ENCODE results near the gene BICD2. TPM values are rescaled to one million over a fixed set of nuclear protein-coding genes. Genes with fewer than 3 reads are reported as not detected.
A peak's percentile ranks its signal among the peaks of the same experiment; 100 is the strongest.

BICD2 gene
- total RNA-seq, 2 donors from 2014 or later = 22.2 to 48.3 TPM

DNA sequence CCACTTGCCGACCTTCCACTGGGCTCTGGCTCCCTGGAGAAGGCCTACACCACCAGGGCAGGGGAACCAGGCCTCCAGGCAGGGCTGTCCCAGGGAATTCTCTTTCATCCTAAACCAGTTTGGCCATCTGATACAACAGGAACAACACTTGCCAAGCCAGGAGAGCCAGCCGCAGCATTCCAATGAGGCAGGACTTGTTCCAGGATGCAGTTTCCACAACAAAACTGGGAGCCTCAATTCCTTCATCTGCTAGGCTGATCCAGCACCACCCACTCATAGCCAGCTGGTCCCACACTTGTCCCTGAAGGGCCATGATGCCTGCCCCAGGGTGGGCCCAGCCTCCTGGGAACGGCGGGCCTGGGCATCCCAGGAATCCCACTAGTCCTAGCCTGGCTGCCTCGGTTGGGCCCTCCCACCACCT, 26.0 kb downstream of the BICD2 start:
- no peak overlapping the region for H3K4me3 ChIP-seq
- TF ChIP-seq, protein P1, sequence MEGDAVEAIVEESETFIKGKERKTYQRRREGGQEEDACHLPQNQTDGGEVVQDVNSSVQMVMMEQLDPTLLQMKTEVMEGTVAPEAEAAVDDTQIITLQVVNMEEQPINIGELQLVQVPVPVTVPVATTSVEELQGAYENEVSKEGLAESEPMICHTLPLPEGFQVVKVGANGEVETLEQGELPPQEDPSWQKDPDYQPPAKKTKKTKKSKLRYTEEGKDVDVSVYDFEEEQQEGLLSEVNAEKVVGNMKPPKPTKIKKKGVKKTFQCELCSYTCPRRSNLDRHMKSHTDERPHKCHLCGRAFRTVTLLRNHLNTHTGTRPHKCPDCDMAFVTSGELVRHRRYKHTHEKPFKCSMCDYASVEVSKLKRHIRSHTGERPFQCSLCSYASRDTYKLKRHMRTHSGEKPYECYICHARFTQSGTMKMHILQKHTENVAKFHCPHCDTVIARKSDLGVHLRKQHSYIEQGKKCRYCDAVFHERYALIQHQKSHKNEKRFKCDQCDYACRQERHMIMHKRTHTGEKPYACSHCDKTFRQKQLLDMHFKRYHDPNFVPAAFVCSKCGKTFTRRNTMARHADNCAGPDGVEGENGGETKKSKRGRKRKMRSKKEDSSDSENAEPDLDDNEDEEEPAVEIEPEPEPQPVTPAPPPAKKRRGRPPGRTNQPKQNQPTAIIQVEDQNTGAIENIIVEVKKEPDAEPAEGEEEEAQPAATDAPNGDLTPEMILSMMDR (IDR thresholded peaks at IDR 0.05) = no peak
- TF ChIP-seq POLR2AphosphoS5 (IDR thresholded peaks at IDR 0.05) = peak; percentile 85
- TF ChIP-seq POLR2A (IDR thresholded peaks at IDR 0.05) = no peak
- intact Hi-C loops (cut with DNase I) = no loop called here
- DNase-seq (ENCODE audit: low spot score) = peak; percentile 76
- H3K9me3 ChIP-seq = no peaks in the 10 kb centered on the region
- WGBS = 35% methylated on average over 5 of the region's 5 CpGs
- peaks cover 10% of the 10 kb centered on the region for H3K4me1 ChIP-seq (replicated peaks)
- H3K36me3 ChIP-seq = no peaks in the 10 kb centered on the region
- no peaks in the 10 kb centered on the region for H3K27me3 ChIP-seq (replicated peaks; ENCODE audit: insufficient read depth)
- peak overlapping the region; percentile 46 to 55 for H3K27ac ChIP-seq

DNA sequence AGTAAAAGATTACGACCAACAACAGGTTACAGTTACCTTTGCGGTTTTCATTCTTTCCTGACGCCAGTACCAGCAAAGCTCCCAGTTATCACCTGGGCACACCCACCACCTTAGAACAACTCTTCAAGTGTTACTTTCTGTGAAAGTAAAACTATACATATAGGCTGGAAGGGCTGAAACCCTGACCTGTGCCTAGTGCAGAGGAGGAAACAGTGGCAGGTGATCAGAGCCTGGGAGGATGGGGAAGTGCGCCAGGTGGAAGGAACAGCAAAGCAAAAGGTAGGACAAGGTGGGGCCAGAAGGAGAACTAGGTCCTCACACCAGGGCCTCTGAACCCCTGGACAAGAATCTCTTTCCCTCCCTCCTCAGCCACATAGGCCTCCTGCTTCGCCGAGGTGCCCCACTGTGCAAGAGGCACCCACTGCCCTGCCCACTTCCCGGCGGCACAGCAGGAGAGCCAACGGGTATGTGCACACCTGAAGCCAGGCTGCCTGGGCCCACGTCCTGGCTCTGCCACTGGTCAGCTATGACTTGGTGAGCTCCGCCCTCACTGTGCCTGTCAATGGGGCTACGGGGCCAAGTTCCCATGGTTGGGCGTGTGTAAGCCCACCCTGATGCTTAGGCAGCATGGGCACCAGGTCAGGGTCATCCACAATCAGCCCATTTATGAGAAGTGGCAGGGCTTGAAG, 26.9 kb downstream of the BICD2 start:
- DNase-seq (ENCODE audit: low spot score) = no peak
- Histone ChIP-seq H3K27me3 (replicated peaks; ENCODE audit: insufficient read depth) (no peaks in the 10 kb centered on the region), H3K36me3 (no peaks in the 10 kb centered on the region), H3K4me3 (no peak overlapping the region), H3K9me3 (no peaks in the 10 kb centered on the region), H3K4me1 (replicated peaks) (peaks cover 10% of the 10 kb centered on the region), H3K27ac (peak overlapping the region; percentile 32 to 55)
- intact Hi-C loops (cut with DNase I) = no loop called here
- TF ChIP-seq POLR2AphosphoS5 (IDR thresholded peaks at IDR 0.05) = no peak
- 91% methylated on average over 13 of the region's 13 CpGs for WGBS

DNA sequence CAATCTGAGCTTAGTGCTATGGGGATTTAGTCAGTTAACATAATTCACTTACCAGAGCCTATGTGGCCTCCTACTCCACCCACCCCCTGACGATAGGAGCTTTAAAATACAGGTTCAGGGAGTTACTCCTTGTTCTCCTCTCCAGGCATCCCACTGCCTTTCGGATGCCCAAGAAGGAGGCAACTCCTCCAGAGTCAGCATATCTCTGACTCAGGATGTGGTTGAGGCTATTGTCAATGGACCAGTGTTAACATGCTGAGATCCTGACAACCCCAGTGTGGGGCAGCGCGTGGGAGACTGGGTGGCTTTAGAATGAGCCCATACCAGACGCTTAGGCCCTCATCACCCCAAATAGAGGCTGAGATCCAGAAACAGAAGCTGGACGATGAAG, 27.4 kb downstream of the BICD2 start:
- Histone ChIP-seq H3K27ac (no peak overlapping the region), H3K27me3 (replicated peaks; ENCODE audit: insufficient read depth) (no peaks in the 10 kb centered on the region), H3K9me3 (no peaks in the 10 kb centered on the region), H3K4me3 (no peak overlapping the region), H3K36me3 (no peaks in the 10 kb centered on the region), H3K4me1 (replicated peaks) (peaks cover 10% of the 10 kb centered on the region)
- TF ChIP-seq, protein P1 (IDR thresholded peaks at IDR 0.05) = no peak
- TF ChIP-seq POLR2AphosphoS5 (IDR thresholded peaks at IDR 0.05) (no peak), POLR2A (IDR thresholded peaks at IDR 0.05) (no peak)
- WGBS = 72% methylated on average over 6 of the region's 6 CpGs
- intact Hi-C loops (cut with DNase I) = no loop called here
- no peak for DNase-seq (ENCODE audit: low spot score)

DNA sequence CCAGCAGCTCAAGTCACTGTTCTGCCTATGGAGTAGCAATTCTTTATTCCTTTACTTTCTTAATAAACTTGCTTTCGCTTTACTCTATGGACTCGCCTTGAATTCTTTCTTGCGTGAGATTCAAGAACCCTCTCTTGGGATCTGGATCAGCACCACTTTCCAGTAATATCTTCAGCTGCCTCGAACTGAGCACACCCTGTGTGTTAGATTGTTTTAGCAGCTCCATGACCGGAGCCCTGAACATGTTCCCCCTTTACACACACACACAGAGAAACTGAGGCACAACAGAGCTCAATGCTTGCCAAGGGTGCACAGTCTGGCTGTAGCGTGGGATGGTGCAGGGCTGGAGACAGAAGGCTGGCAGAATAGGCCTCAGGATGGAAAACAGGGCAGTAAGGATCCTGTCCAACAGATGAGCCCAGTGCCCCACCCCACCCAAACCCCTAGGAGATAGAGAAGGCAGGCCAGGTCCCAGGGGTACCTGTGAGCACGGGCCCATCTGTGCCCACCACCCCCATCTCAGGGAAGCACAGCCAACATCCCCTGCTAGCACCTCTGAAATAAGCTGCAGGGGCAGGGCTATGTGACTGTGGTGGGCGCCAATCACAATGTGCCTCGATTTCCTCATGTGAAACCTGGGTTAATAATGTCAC, 27.9 kb downstream of the BICD2 start:
- Histone ChIP-seq H3K27me3 (replicated peaks; ENCODE audit: insufficient read depth) (no peaks in the 10 kb centered on the region), H3K4me1 (replicated peaks) (peaks cover 10% of the 10 kb centered on the region), H3K27ac (no peak overlapping the region), H3K9me3 (no peaks in the 10 kb centered on the region), H3K4me3 (no peak overlapping the region), H3K36me3 (no peaks in the 10 kb centered on the region)
- WGBS = 93% methylated on average over 9 of the region's 9 CpGs
- no peak for DNase-seq (ENCODE audit: low spot score)
- no peak for TF ChIP-seq POLR2AphosphoS5 (IDR thresholded peaks at IDR 0.05)
- TF ChIP-seq, protein P1 (IDR thresholded peaks at IDR 0.05) = no peak
- no peak for TF ChIP-seq POLR2A (IDR thresholded peaks at IDR 0.05)
- intact Hi-C loops (cut with DNase I) = no loop called here

DNA sequence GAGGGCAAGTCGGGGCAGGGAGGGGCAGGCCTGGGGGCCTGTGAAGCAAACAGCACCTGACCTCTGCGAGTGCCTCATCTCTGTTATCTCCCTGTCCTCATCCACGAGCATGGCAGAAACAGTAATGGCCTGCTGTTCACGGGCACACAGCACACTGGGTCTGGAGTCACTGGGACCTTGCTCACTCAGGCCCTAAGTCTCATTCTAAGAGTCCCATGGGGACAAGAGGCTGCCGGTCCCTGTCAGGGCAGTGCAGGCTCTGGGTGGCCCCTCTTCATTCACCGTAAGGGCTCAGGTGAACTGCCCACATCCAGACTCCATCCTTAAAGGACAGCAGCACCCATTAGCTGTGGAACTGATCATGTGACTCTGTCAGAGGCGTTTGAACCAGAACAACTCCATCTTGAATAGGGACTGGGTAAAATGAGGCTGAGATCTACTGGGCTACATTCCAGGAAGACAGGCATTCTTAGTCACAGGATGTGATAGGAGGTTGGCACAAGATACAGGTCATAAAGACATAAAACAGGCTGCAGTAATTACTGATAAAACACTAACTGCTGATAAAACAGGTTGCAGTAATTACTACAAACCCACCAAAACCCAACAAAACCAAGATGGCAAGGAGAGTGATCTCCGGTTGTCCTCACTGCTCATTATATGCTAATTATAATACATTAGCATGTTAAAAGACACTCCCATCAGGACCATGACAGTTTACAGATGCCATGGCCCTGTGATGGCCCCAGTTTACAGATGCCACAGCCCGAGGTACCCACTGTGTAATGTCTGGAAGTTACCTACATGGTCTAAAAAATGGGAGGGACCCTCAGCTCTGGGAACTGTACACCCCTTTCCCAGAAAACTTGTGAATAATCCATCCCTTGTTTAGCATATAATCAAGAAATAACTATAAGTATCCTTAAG, 28.7 kb downstream of the BICD2 start:
- Histone ChIP-seq H3K36me3 (no peaks in the 10 kb centered on the region), H3K27ac (no peak overlapping the region), H3K27me3 (replicated peaks; ENCODE audit: insufficient read depth) (no peaks in the 10 kb centered on the region), H3K4me3 (no peak overlapping the region), H3K9me3 (no peaks in the 10 kb centered on the region), H3K4me1 (replicated peaks) (peaks cover 10% of the 10 kb centered on the region)
- DNase-seq (ENCODE audit: low spot score) = no peak
- WGBS = 85% methylated on average over 9 of the region's 9 CpGs
- TF ChIP-seq POLR2A (IDR thresholded peaks at IDR 0.05) (no peak), POLR2AphosphoS5 (IDR thresholded peaks at IDR 0.05) (no peak)
- TF ChIP-seq, protein P1 (IDR thresholded peaks at IDR 0.05) = no peak
- intact Hi-C loops (cut with DNase I) = no loop called here

Data from prostate gland (tissue), 2 donors.